ENCODE results near the gene RIGI.

- TF ChIP-seq POLR2A (IDR thresholded peaks at IDR 0.05) (no peak), CTCF (IDR thresholded peaks at IDR 0.05) (no peak)
Measured at GRCh38 chr9:32573821-32574220, 47.8 kb upstream of the RIGI start.

All from esophagus squamous epithelium (tissue), 4 donors.